HG03108 (cell line): ENCODE data around the gene GRK5.
"Not testable (repeated sequence)": the region's sequence is repeated elsewhere in the genome, so short reads cannot be mapped to it uniquely, and the experiment has no call there.

Source experiments
- ATAC-seq: cut with Tn5 transposase; IDR thresholded peaks from one replicate; pipeline ENCODE4 v1.9.1; 2021; ENCODE audit warnings: moderate library complexity; ENCODE audit not compliant: unreplicated experiment

The GRK5 gene

DNA sequence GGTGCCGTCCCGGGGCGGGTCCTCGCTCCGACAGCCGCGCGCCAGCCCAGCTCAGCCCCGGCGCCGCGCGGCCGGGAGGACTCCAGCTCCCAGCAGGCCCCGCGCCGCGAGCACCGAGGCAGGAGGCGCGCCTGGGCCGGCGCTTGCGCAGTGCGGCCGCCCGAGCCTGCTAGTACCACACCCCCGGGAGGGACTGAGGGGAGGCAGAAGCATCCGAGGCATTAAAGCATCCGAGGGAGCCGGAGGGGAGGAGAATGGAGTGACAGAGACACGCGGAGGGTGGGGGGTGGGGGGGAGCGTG is at the start of gene GRK5:
Gene GRK5 (plus strand): TSS at position 206 of the 301 bp plus-strand sequence. CDS start 347 bp downstream, outside the sequence.
- ATAC-seq, result peak; percentile 75

DNA sequence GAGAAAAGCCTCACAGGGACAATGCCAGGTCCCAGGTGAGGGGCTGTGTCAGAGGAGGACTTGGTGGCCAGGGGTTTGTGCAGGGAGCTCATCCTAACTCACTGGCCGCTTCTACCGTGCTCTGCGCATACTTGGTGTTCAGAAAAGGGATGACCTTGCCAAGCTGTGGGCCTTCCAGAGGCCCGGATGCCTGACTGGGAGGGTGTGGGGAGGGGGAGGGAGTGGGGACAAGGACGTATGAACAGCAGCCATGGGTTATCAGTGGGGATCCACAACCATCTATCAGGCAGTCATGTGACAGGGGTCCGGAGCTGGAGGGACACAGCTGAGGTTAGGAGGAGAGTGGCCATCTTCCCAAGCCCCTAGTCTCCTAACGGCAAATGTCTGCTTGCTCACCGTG is 48.0 kb upstream of the GRK5 start:
- ATAC-seq, result no peak

DNA sequence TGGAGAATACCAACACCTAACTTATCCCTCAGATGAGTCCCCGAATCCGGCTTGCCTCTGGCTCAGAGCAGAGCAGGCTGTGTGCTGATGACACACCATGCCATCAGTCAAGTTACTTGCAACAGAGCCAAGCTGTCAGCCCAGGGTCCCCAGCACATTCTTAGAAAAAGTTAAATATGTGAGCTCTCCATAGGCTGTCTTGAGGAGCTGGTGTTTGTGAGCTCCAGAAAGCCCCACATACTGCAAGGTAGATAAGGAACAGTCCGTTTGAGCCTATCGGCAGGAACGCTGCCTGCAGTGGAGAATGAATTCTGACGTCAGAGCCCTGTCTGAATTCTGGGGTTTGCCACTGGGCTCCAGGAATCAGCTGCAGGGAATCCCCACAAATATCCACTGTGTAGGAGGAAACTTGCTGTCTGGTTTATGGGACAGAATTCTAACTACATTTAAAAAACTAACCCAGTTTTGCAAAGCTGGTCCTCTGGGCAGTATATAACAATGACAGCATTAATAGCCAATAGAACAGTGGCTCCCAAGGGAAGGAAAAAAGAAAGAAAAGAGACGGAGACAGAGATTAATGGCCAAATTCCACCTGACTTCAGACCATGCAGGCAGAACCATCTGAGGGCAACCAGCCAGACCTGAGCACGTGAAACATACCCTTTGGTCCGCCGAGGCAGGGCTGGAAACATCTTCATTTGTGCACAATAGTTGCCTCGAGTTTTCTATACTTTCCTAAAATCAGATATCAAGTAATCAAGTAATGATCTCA is 45.5 kb upstream of the GRK5 start:
- no peak for ATAC-seq

DNA sequence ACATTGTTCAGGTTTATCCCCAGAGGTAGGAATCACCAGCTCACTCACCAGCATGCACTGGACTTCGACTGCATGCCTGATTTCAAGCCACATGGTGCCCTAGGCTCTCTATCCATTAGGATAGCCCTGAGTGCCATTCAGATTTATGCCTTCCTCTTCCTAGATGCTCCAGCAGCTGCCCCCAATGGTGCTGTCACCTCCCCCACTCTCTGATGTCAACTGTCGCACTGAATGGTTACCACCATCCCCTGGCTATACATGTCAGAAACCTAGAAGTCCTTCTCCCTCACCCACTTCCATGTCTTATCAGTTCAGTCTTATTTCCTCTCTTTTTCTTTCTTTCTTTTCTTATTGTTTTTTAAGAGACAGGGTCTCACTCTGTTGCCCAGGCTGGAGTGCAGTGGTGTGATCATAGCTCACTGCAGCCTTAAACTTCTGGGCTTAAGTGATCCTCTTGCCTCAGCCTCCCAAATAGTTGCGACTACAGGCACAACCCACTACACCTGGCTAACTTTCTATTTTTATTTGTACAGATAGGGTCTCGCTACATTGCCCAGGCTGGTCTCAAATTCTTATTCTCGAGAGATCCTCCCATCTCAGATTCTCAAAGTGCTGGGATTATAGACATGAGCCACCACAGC is 44.8 kb upstream of the GRK5 start:
- ATAC-seq, result no peak

DNA sequence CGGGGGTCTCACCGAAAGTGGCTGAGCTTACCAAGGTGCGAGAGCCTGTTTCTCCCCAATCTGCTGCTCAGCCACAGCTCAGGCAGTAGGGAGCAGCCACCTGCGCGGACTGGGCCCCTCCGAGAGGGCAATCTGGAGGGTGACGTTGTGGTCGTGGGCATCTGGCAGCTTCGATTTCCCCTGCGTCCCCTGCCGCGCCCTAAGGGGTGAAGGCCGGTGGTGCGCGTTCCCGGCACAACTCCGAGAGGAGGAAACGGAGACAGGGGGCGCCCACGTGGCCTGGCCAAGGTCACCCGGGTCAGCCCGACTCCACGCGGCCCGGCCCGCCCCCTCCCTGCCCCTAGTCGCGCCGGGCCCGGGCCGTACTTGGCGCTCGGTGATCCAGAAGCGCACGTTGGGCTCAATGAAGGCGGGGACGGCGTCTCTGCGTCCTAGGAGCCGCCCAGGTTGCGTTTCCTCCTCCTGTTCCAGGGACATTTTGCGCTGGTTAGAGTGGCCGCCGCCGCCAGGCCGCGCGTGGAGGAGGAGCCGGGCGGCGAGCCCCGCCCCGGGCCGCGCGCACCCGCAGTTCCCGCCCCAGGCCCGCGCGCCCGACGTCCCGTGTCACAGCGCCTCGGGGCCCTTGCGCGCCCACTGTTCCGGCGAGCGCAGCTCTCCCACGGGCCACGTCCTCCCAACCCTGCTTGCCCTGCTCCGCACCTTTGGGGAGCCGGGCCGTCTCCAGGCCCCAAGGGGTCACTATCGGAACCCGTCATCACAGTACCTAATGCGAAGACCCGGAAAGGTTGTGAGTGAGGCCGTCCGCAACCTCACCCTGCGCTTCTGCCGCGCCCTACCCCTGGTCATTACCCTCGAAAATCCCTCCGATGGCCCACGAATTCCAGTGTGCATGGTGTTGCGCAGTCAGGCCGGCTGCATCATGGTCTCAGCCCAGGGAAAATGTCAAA is 41.9 kb upstream of the GRK5 start, which contains the start of gene SFXN4:
Gene SFXN4 (minus strand): TSS at position 544 of the 947 bp plus-strand sequence. CDS start 67 bp downstream, at position 477.
- ATAC-seq, result peak; percentile 82

DNA sequence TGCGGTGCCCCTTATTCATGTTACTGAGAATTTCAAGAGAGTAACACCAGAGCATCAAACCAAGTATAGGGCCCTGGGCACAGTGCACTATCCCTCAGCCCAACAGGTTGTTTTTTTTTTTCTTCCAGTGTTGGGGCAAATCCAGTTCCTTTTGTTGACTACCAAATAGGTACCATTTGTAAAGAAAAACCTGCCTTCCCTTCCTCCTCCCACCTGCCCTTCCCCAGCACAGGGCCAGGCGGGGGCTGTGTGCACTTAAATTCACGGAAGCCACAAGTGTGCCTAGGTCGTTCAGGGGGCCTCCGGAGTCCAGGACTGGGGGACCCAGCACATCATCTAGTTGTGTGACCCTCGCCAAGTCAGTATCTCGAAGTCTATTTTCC is 41.3 kb upstream of the GRK5 start:
- ATAC-seq, result peak; percentile 1

DNA sequence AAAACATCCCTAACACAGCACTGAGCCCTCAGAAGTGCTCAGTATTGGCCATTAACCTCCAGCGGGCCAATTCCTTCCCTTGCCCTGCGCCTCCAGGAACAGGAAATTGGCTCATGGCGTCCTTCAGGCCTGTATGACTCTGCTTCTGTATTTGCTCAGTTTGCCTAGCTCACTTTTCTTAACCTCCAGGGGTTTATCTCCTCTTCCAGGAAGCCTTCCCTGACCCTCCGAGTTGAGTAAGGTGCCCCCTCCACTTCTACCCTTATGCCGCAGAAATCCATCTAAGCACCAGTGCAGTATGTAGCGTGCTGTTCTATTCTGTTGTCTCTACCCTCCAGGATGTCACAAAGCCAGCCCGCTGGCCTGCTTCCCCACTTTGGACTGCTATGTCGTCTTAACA is 40.8 kb upstream of the GRK5 start:
- ATAC-seq, result no peak

DNA sequence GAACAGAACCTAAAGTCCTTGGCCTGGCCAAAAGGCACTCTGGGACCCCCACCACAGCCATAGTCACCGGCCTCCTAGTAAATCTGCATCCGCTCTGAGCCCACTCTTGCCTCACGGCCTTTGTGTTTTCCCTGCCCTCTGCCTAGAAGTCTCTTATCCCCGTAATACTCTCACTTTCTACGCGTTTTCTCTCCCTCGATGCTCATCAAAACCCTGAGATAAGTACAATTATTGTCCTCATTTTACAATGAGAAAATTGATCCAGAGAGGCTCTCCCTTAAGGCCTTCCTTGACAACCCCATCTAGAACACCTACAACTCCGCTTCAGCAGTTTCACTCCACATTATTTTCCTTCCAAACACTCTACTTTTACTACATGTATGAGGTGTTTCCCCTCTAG is 40.3 kb upstream of the GRK5 start:
- no peak for ATAC-seq

DNA sequence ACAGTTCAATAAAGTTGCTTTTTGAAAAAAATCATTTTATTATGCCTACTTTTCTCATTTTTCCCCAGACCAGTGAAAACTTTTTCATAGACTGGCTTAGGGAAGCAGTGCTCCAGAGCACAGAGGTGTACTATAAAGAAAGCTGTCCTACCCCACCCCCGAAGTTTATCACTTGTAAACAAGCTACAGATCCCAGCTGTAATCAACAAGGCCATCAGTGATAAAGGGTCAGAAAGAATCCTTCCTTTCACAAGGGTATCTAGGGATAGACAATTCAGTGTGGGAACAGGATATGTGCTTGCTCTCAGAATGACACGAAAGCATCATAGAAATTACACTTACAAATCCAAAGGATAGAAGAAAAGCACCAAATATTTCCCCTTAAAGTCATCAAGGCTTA is 33.3 kb upstream of the GRK5 start:
- no peak for ATAC-seq

DNA sequence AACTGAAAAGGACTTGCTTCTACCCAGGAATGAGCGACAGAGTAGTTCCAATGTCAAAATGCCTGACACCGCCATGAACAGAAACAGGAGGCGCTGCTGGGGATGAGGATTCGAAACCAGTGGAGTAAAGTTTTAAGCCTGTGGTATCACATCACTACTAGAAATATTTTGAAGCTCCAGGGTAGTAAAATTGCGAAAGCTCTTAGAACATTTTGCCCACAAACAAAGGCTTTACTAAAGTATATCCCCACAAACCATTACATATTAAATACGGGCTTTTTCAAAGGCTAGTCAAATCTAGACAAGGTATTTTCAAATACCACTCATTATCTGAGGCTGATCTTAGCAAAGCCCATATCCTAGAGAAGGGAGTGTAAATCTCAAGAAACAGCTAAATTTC is 31.2 kb upstream of the GRK5 start:
- no peak for ATAC-seq

DNA sequence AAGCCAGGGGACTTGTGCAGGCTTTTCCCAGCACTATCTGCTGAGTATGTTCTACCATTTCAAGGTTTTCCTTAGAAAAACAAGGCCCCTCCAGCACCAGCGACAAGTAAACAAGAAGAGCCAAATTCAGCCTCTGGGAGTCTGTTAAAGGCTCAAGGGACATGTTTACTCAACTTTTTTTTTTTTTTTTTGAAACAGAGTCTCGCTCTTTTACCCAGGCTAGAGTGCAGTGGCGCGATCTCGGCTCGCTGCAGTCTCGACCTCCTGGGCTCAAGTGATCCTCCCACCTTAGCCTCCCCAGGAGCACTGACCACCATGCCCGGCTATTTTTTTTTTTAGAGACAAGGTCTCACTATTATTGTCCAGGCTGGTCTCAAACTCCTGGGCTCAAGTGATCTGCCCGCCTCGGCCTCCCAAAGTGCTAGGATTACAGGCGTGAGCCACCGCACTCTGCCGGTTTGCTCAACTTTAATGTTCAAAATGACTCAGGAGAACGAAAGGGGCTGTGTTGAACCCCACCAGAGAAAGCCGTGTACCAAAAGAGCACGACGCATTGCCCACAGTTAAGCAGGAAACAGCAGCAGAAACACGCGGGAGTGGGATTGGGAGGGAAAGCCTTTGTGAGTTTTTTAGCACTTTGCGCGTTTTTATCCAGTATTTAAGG is 29.5 kb upstream of the GRK5 start:
- ATAC-seq, result no peak

DNA sequence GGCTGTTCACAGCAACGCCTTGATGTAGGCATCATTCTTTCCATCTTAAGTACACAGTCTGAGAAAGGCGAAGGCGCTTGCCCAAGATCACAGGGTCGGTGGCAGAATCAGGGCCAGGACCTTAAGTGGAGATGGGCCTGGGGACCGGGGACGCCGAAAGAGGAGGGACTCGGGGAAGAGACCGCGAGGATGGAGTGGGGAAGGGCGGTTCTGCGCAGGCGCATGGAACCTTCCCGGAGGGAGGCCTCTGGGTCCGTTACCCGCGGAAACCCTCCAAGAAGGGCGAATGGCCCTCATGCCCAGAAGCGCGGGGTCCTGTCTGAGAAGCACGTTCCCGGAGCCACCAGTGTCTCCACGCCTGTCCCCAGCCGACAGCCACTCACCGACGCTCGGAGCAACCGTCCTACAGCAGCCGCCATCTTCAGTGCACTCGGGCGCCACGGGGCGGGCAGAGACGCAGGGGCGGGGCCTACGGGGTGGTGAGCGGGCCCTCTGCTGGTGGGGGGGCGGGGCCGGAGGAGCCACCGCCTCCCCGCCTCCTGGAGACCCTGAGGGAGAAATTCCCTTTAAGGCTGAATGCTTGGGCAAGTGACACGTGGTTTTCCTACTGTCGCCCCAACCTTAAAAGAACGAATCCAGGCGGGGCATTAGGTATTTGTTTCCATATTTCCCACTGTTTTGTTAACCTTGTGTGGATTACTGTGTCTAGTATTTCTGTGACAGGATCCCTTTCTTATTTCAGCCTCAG is 28.8 kb upstream of the GRK5 start, which contains the start of gene PRDX3:
Gene PRDX3 (minus strand): TSS at position 441 of the 748 bp plus-strand sequence. CDS start 22 bp downstream, at position 419.
- peak; percentile 85 for ATAC-seq

DNA sequence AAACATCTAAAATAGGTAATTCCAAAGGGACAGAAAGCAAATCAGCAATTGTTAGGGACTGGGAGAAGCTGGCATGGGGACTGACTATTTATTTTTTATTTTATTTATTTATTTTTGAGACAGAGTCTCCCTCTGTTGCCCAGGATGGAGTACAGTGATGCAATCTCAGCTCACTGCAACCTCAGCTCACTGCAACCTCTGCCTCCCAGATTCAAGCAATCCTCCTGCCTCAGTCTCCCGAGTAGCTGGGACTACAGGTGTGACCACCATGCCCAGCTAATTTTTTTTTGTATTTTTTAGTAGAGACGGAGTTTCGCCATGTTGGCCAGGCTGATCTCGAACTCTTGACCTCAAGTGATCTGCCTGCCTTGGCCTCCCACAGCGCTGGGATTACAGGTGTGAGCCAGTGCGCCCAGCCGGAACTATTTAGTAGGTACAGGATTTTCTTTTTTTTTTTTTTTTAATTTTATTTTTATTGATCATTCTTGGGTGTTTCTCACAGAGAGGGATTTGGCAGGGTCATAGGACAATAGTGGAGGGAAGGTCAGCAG is 26.4 kb upstream of the GRK5 start:
- not testable (repeated sequence) for ATAC-seq

DNA sequence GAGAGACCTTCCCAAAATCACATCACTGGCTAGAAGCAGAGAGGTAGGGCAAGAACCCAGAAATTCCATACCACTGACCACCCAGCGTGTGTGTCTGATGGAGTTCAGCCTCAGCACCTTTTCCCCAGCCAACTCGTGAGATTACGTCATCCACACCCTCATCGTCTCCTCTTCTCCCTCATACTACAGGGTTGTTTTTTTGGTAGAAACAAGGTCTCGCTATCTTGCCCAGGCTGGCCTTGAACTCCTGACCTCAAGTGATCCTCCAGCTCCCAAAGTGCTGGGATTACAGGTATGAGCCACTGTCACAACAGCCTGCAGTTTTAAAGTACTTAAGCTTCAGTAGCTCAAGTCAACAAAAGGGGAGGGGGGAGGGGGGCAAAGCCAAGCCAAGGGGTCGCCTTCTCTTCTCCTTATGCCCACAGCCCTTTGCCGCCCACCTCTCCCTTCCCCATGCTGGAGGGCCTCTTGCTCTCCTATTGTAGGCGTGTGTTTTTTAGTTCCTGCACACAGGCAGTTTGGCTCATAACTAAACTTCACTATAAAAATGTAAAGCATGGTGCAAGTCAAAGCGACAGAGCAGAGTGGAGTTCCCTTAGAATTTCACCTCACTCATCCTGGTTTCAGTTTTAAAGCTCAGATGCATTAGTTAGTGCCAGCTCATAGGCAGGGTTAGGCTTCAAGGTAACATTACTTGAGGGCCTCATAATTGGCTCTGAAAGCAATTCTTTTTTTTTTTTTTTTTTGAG is 23.5 kb upstream of the GRK5 start:
- no peak for ATAC-seq

DNA sequence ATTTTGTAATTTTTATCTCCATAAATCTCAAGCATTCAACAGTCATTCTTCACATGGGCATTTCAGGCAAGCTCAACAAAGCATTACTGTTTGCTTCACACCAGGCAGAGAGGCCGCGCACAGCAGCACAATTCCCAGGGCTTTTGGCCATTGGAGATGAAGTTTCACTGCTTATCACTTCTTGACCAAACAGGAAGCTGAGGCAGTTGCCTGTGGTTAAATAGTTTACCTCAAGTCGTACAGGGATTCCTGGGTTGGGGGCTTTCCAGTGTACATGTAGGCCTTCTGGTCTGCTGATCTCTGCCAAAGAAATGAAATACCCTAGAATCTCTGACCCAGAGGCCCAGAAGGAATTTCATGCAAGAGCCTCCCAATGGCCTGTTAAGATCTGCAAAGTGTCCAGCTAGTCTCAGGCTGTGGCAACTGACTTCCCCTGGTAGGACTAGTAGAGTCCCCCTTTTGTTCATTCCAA is 17.5 kb upstream of the GRK5 start:
- ATAC-seq, result peak; percentile 50

DNA sequence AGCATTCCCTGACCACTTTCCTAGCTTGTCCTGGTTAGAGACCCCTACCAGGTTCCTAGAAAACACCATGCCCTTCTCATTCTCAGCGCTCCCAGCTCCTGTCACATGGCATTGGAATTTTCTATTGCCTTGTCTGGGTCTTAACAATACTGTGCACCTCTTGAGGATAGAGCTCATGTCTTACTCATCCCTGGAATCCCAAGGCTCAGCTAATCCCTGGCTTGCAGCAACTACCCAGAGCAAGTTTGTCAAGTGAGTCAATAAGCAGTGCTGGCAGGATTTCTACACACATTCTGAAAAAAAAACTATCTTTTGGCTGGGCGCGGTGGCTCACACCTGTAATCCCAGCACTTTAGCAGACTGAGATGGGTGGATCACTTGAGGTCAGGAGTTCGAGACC is 17.0 kb upstream of the GRK5 start:
- ATAC-seq, result no peak

DNA sequence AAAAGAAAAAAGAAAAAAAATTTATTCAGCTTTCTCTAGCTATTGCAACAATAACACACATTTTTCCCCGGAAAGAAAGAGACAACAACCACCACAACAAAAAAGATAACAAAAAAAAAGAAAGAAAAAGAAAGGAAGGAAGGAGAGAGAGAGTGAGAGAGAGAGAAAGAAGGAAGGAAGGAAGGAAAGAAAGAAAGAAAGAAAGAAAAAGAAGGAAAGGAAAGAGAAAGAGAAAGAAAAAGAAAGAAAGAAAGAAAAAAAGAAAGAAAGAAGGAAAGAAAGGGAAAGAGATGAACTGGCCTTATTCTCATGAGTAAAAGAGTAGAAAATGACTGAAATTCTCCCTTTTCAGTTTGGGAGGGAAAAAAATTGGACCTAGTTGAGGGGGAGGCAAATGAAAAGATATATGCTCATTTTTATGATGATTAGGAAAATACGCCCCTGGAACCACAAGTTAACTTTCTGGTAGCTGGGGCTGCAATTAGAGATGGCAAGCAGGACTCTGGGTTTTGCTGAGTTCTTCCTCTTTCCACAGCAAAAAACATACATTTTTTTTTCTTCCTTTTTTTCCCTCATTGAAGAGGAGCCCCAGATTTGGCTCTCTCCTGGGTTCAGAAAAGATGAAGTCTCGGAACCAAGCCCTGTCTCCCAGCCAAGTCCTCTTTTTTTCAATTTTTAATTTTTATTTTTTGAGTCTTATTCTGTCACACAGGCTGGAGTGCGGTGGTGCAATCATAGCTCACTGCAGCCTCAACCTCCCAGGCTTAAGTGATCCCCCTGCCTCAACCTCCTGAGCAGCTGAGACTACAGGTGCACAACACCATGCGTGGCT is 16.2 kb upstream of the GRK5 start:
- no peak for ATAC-seq

DNA sequence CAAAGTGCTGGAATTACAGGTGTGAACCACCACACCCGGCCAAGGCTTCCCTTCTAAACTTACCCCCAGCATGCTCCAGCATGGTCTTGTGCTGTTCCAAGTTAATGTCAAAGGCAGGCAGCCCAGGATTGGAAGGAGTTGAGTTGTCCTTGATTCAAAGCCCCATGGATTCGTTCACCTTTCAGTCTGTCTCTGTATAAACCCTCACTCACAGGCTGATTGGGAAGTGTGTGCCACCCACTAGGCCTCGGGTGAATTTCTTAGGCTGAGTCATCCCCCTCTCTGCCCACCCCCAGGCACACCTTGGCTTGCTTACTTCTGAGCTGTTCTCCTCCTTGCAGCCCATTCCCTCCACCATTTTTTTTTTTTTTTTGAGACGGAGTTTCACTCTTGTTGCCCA is 15.5 kb upstream of the GRK5 start:
- ATAC-seq, result no peak
